NCI-H146 (cell line): ENCODE data around the gene CSNK2A3.
"Not testable (repeated sequence)": the region's sequence is repeated elsewhere in the genome, so short reads cannot be mapped to it uniquely, and the experiment has no call there.

Source experiments
- DNase-seq: peaks from one replicate; lab custom pipeline; 2025; lab: John Stamatoyannopoulos, UW

The CSNK2A3 gene

GRCh38 chr11:11352878-11353277 is at the start of gene CSNK2A3:
Gene CSNK2A3, minus strand, starts transcription at chr11:11353250. Its CDS starts 131 bp downstream, at chr11:11353119.
- DNase-seq, result not testable (repeated sequence)

- DNase-seq, result no peak
Measured at GRCh38 chr11:11401960-11402535, 49.0 kb upstream of the CSNK2A3 start.

GRCh38 chr11:11400635-11401232 is 47.7 kb upstream of the CSNK2A3 start:
- DNase-seq, result peak; percentile 12

GRCh38 chr11:11400121-11400520 is 47.1 kb upstream of the CSNK2A3 start:
- DNase-seq, result no peak

- DNase-seq, result no peak
Measured at GRCh38 chr11:11397781-11398180, 44.7 kb upstream of the CSNK2A3 start.

- no peak for DNase-seq
Measured at GRCh38 chr11:11397036-11397415, 44.0 kb upstream of the CSNK2A3 start.

GRCh38 chr11:11396301-11397035 is 43.4 kb upstream of the CSNK2A3 start:
- no peak for DNase-seq

- DNase-seq, result no peak
Measured at GRCh38 chr11:11395126-11395525, 42.1 kb upstream of the CSNK2A3 start.

GRCh38 chr11:11394241-11394640 is 41.2 kb upstream of the CSNK2A3 start:
- DNase-seq, result no peak

- DNase-seq, result no peak
Measured at GRCh38 chr11:11391796-11392463, 38.9 kb upstream of the CSNK2A3 start.

GRCh38 chr11:11391169-11391568 is 38.1 kb upstream of the CSNK2A3 start:
- DNase-seq, result no peak

- DNase-seq, result no peak
Measured at GRCh38 chr11:11390068-11390771, 37.2 kb upstream of the CSNK2A3 start.

- no peak for DNase-seq
Measured at GRCh38 chr11:11389238-11389637, 36.2 kb upstream of the CSNK2A3 start.

- no peak for DNase-seq
Measured at GRCh38 chr11:11387622-11388305, 34.7 kb upstream of the CSNK2A3 start.

- peak; percentile 12 for DNase-seq
Measured at GRCh38 chr11:11387207-11387606, 34.2 kb upstream of the CSNK2A3 start.

GRCh38 chr11:11384829-11385228 is 31.8 kb upstream of the CSNK2A3 start:
- no peak for DNase-seq

- DNase-seq, result no peak
Measured at GRCh38 chr11:11383995-11384394, 30.9 kb upstream of the CSNK2A3 start.

GRCh38 chr11:11382858-11383532 is 29.9 kb upstream of the CSNK2A3 start:
- DNase-seq, result peak; percentile 91

- DNase-seq, result peak; percentile 26
Measured at GRCh38 chr11:11381471-11382105, 28.5 kb upstream of the CSNK2A3 start.

- no peak for DNase-seq
Measured at GRCh38 chr11:11380883-11381282, 27.8 kb upstream of the CSNK2A3 start.

- no peak for DNase-seq
Measured at GRCh38 chr11:11380340-11380739, 27.3 kb upstream of the CSNK2A3 start.
